ENCODE results near the gene CHD9. TPM values are rescaled to one million over a fixed set of nuclear protein-coding genes. Genes with fewer than 3 reads are reported as not detected.

The CHD9 gene
- polyA plus RNA-seq, 3 donors: 15.8 to 26.1 (median 22.5) TPM

DNA sequence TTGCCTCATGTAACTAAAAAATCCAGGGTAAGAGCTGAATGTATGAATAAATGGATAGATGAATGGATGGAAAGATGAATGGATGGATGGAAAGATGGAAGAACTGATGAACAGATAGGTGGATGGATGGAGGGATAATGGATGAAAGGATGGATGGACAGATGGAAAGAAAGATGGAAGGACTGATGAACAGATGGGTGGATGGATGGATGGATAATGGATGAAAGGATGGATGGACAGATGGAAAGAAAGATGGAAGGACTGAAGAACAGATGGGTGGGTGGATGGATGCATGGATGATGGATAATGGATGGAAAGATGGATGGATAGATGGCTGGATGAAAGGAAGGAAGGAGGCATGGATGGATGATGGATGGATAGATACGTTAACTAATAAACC lies 14.0 kb upstream of the CHD9 start:
- H3K4me2 ChIP-seq (replicated peaks; ENCODE audit: extremely low read depth, low read length, poor library complexity, severe bottlenecking): no peak overlapping the region
- no peaks in the 10 kb centered on the region for H3K36me3 Mint-ChIP-seq
- H3K27me3 ChIP-seq (ENCODE audit: control insufficient read depth in 2 of 2, insufficient read depth in 2 of 2, low read length in 2 of 2): no peaks in the 10 kb centered on the region
- peaks cover 0 to 2% (median 0%) of the 10 kb centered on the region in 7 donors for H3K9me3 Mint-ChIP-seq
- H3K9ac ChIP-seq (ENCODE audit: insufficient read depth, low read length, poor library complexity, severe bottlenecking): no peak overlapping the region
- no peak overlapping the region for H3K4me3 Mint-ChIP-seq
- H2AFZ ChIP-seq (ENCODE audit: insufficient read depth, low read depth, low read length, poor library complexity, severe bottlenecking): no peak overlapping the region
- WGBS (ENCODE audit: insufficient coverage): no CpG with 5 or more reads among the region's 1 CpG
- TF ChIP-seq, protein P1, sequence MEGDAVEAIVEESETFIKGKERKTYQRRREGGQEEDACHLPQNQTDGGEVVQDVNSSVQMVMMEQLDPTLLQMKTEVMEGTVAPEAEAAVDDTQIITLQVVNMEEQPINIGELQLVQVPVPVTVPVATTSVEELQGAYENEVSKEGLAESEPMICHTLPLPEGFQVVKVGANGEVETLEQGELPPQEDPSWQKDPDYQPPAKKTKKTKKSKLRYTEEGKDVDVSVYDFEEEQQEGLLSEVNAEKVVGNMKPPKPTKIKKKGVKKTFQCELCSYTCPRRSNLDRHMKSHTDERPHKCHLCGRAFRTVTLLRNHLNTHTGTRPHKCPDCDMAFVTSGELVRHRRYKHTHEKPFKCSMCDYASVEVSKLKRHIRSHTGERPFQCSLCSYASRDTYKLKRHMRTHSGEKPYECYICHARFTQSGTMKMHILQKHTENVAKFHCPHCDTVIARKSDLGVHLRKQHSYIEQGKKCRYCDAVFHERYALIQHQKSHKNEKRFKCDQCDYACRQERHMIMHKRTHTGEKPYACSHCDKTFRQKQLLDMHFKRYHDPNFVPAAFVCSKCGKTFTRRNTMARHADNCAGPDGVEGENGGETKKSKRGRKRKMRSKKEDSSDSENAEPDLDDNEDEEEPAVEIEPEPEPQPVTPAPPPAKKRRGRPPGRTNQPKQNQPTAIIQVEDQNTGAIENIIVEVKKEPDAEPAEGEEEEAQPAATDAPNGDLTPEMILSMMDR (IDR thresholded peaks at IDR 0.05): no peak
- H3K27me3 Mint-ChIP-seq (ENCODE audit: low read depth in 3 of 3): peaks cover 2 to 4% (median 3%) of the 10 kb centered on the region in 3 donors
- no peaks in the 10 kb centered on the region for H4K20me1 ChIP-seq (ENCODE audit: insufficient read depth, low read length)
- peaks cover 6 to 11% of the 10 kb centered on the region in 2 donors for H3K4me1 ChIP-seq (ENCODE audit: control insufficient read depth in 1 of 2, insufficient read depth in 2 of 2, low read length in 2 of 2)
- no peaks in the 10 kb centered on the region for H3K79me2 ChIP-seq (ENCODE audit: insufficient read depth, low read length)
- DNase-seq: no peak
- intact Hi-C loops (cut with micrococcal nuclease): no loop called here
- H3K36me3 ChIP-seq (replicated peaks in 1 of 2; ENCODE audit: control insufficient read depth in 1 of 2, insufficient read depth in 2 of 2, low read length in 2 of 2): no peaks in the 10 kb centered on the region
- no peak overlapping the region for H3K27ac ChIP-seq (ENCODE audit: low read depth in 1 of 2, low read length in 2 of 2)
- no peak overlapping the region for H3K4me3 ChIP-seq (replicated peaks in 1 of 3; ENCODE audit: low read depth in 2 of 3, low read length in 3 of 3)
- peaks cover 15% of the 10 kb centered on the region for H3K4me1 Mint-ChIP-seq
- no peaks in the 10 kb centered on the region for H3K9me3 ChIP-seq (replicated peaks in 1 of 2; ENCODE audit: control insufficient read depth in 1 of 2, insufficient read depth in 1 of 2, low read length in 2 of 2)
- H3K27ac Mint-ChIP-seq: no peak overlapping the region

DNA sequence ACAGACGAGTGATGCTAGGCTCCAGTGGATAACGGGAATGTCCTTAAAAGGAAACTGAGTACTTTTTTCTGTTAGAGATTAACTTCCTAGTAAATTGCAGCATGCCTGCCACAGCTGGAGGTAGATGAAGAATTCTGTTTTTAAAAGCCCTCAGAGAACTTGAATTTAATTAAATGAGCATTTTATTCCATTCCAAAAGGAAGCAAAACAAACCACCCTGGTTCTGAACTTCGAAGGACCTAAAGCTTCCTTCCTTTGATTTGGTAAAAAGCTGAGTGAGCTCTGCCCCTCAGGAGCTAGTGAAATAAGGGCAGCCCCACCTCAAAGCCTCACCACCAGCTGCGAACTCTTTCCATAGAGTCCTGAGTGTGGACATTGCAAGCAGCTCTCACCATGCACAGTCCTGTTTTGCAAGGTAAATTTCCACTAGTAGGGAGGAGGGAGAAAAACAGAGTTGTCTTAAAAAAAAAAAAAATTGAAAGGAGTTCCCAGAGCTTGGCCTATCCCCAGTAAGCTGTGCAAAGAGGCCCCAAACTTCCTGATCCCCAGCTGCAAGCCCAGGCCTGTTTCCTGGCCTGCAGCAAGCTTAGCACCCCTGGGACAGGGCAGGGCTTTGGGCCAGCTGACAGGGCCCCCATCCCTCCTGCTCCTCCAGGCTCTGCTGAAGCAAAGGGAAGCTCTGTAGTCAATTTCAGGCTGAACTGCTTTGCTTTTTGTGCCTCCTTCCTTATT lies 13.3 kb upstream of the CHD9 start:
- no peaks in the 10 kb centered on the region for H3K9me3 ChIP-seq (replicated peaks in 1 of 2; ENCODE audit: control insufficient read depth in 1 of 2, insufficient read depth in 1 of 2, low read length in 2 of 2)
- no peaks in the 10 kb centered on the region for H4K20me1 ChIP-seq (ENCODE audit: insufficient read depth, low read length)
- Mint-ChIP-seq H3K4me3 (no peak overlapping the region), H3K4me1 (peaks cover 15% of the 10 kb centered on the region), H3K27ac (peak overlapping the region in 1 of 7 donors; percentile 54), H3K36me3 (no peaks in the 10 kb centered on the region), H3K27me3 (ENCODE audit: low read depth in 3 of 3) (peaks cover 2 to 4% (median 3%) of the 10 kb centered on the region in 3 donors), H3K9me3 (no peaks in the 10 kb centered on the region)
- H3K27ac ChIP-seq (ENCODE audit: low read depth in 1 of 2, low read length in 2 of 2): no peak overlapping the region
- DNase-seq: no peak
- no peaks in the 10 kb centered on the region for H3K27me3 ChIP-seq (ENCODE audit: control insufficient read depth in 2 of 2, insufficient read depth in 2 of 2, low read length in 2 of 2)
- H3K9ac ChIP-seq (ENCODE audit: insufficient read depth, low read length, poor library complexity, severe bottlenecking): peak overlapping the region; percentile 4
- intact Hi-C loops (cut with micrococcal nuclease): no loop called here
- 0% methylated on average over 1 of the region's 4 CpGs for WGBS (ENCODE audit: insufficient coverage)
- H3K36me3 ChIP-seq (replicated peaks in 1 of 2; ENCODE audit: control insufficient read depth in 1 of 2, insufficient read depth in 2 of 2, low read length in 2 of 2): no peaks in the 10 kb centered on the region
- no peak overlapping the region for H2AFZ ChIP-seq (ENCODE audit: insufficient read depth, low read depth, low read length, poor library complexity, severe bottlenecking)
- H3K79me2 ChIP-seq (ENCODE audit: insufficient read depth, low read length): no peaks in the 10 kb centered on the region
- peaks cover 6 to 11% of the 10 kb centered on the region in 2 donors for H3K4me1 ChIP-seq (ENCODE audit: control insufficient read depth in 1 of 2, insufficient read depth in 2 of 2, low read length in 2 of 2)
- no peak overlapping the region for H3K4me3 ChIP-seq (replicated peaks in 1 of 3; ENCODE audit: low read depth in 2 of 3, low read length in 3 of 3)
- H3K4me2 ChIP-seq (replicated peaks; ENCODE audit: extremely low read depth, low read length, poor library complexity, severe bottlenecking): no peak overlapping the region
- TF ChIP-seq, protein P1 (IDR thresholded peaks at IDR 0.05): no peak
